ENCODE data around the gene RPUSD2. TPM values are rescaled to one million over a fixed set of nuclear protein-coding genes. Genes with fewer than 3 reads are reported as not detected.
A peak's percentile ranks its signal among the peaks of the same experiment; 100 is the strongest.

The RPUSD2 gene, protein sequence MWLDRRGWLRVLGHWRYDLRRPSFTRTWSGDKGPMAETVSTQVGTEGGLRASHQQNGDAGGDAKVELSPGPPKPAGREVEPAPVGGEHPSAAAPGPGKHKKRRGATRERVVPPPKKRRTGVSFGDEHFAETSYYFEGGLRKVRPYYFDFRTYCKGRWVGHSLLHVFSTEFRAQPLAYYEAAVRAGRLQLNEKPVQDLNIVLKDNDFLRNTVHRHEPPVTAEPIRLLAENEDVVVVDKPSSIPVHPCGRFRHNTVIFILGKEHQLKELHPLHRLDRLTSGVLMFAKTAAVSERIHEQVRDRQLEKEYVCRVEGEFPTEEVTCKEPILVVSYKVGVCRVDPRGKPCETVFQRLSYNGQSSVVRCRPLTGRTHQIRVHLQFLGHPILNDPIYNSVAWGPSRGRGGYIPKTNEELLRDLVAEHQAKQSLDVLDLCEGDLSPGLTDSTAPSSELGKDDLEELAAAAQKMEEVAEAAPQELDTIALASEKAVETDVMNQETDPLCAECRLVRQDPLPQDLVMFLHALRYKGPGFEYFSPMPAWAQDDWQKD
- total RNA-seq (2014; rRNA removed) = 22.2 and 24.4 TPM in 2 replicates
- Bru-seq, nascent RNA = percentile 79 among the genes with signal in this experiment
- BruChase-seq, experiment 1, labeled RNA remaining after a 6-hour chase = percentile 63 among the genes with signal in this experiment
- BruChase-seq, experiment 2, labeled RNA remaining after a 2-hour chase = percentile 84 among the genes with signal in this experiment
- long read RNA-seq, transcript RPUSD2-201 (3 exons, 2,358 nt) = major isoform, 55 of 68 reads
- long read RNA-seq, partial matches to known transcripts = 7 of 68 reads
- long read RNA-seq, other reads (novel, unspliced or antisense) = 1 of 68 reads

- Histone ChIP-seq H3K4me1 (ENCODE audit: insufficient read depth, low read length) (peaks cover 14% of the 10 kb centered on the region), H3K27ac (ENCODE audit: low read length) (0 out of 2 replicates have a peak within 1 kb of the TSS, but pooled peaks have one; percentile 3), H3K9me2 (replicated peaks; ENCODE audit: low read length) (no peaks in the 10 kb centered on the region), H3K9ac (ENCODE audit: low read length) (peak within 1 kb of the TSS; percentile 83), H2AFZ (ENCODE audit: low read length) (peak within 1 kb of the TSS; percentile 87), H3K36me3 (ENCODE audit: low read depth, low read length) (peaks cover 21% of the 10 kb centered on the region), H3K4me2 (ENCODE audit: low read length) (peak within 1 kb of the TSS; percentile 84), H3K79me2 (ENCODE audit: low read length) (peaks cover 31% of the 10 kb centered on the region), H3K27me3 (ENCODE audit: low read length) (no peaks in the 10 kb centered on the region), H3K9me3 (ENCODE audit: low read length) (no peaks in the 10 kb centered on the region), H3K4me3 (ENCODE audit: low read length) (peak within 1 kb of the TSS; percentile 72), H3F3A (ENCODE audit: low read length, unreplicated experiment) (no peaks in the 10 kb centered on the region), H4K20me1 (ENCODE audit: low read length) (no peaks in the 10 kb centered on the region)
- ChIA-PET POLR2A (ENCODE audit: unreplicated experiment) (interaction anchor here (0.6 to 1.3 kb wide), 5 partner anchors 20 to 276 kb away, joined by 3 to 15 read pairs (median 5); partner anchors contain the start of gene RAD51), CTCF (interaction anchor here (0.6 to 1.3 kb wide), 5 partner anchors 20 to 679 kb away, joined by 3 to 23 read pairs (median 3); partner anchors contain the start of gene BAHD1)
- DNase-seq = peak; percentile 95
- TF ChIP-seq EZH2phosphoT487 (IDR thresholded peaks at IDR 0.05; ENCODE audit: borderline replicate concordance, low read length) = no peak
- TF ChIP-seq CTCF (conservative IDR thresholded peaks at IDR 0.05; ENCODE audit: low read depth, low read length) = no peak
- no peak for TF ChIP-seq EZH2 (IDR thresholded peaks at IDR 0.05; ENCODE audit: low read length, unreplicated experiment)
- ATAC-seq = peak; percentile 62
- TSS peak; percentile 67 for BruUV-seq (replicated peaks)
- intact Hi-C loops (cut with micrococcal nuclease) = no loop called here
These were observed at the start of gene RPUSD2 for GRCh38 chr15:40569129-40569953. TSS of gene RPUSD2 (plus strand) at chr15:40569299. CDS start at chr15:40569338, 39 bp downstream.

- H3K9ac ChIP-seq (ENCODE audit: low read length) = no peak overlapping the region
- DNase-seq (no peak), ATAC-seq (no peak)
- ChIA-PET POLR2A (ENCODE audit: unreplicated experiment) (no interaction called here), CTCF (no interaction called here)
- H3K27ac ChIP-seq (ENCODE audit: low read length) = no peak overlapping the region
- no peak overlapping the region for H3K4me3 ChIP-seq (ENCODE audit: low read length)
- no peaks in the 10 kb centered on the region for H4K20me1 ChIP-seq (ENCODE audit: low read length)
- peaks cover 4% of the 10 kb centered on the region; the same call in 1 of the 2 replicates for H3K4me1 ChIP-seq (ENCODE audit: insufficient read depth, low read length)
- no TSS peak for BruUV-seq (replicated peaks)
- no peak overlapping the region for H2AFZ ChIP-seq (ENCODE audit: low read length)
- H3K9me2 ChIP-seq (replicated peaks; ENCODE audit: low read length) = no peaks in the 10 kb centered on the region
- H3K27me3 ChIP-seq (ENCODE audit: low read length) = no peaks in the 10 kb centered on the region
- no peaks in the 10 kb centered on the region for H3K79me2 ChIP-seq (ENCODE audit: low read length)
- H3K9me3 ChIP-seq (ENCODE audit: low read length) = no peaks in the 10 kb centered on the region
- no peak overlapping the region for H3K4me2 ChIP-seq (ENCODE audit: low read length)
- no peaks in the 10 kb centered on the region for H3F3A ChIP-seq (ENCODE audit: low read length, unreplicated experiment)
- intact Hi-C loops (cut with micrococcal nuclease) = no loop called here
- H3K36me3 ChIP-seq (ENCODE audit: low read depth, low read length) = no peaks in the 10 kb centered on the region
- TF ChIP-seq EZH2phosphoT487 (IDR thresholded peaks at IDR 0.05; ENCODE audit: borderline replicate concordance, low read length) = no peak
- TF ChIP-seq CTCF (conservative IDR thresholded peaks at IDR 0.05; ENCODE audit: low read depth, low read length) = no peak
- TF ChIP-seq EZH2 (IDR thresholded peaks at IDR 0.05; ENCODE audit: low read length, unreplicated experiment) = no peak
These were observed 45.5 kb upstream of the RPUSD2 start for GRCh38 chr15:40523611-40524010.
